ENCODE results near the gene PRTG.

PRTG gene

GRCh38 chr15:55782901-55783300 lies 39.9 kb upstream of the PRTG start:
- TF ChIP-seq, protein P1, sequence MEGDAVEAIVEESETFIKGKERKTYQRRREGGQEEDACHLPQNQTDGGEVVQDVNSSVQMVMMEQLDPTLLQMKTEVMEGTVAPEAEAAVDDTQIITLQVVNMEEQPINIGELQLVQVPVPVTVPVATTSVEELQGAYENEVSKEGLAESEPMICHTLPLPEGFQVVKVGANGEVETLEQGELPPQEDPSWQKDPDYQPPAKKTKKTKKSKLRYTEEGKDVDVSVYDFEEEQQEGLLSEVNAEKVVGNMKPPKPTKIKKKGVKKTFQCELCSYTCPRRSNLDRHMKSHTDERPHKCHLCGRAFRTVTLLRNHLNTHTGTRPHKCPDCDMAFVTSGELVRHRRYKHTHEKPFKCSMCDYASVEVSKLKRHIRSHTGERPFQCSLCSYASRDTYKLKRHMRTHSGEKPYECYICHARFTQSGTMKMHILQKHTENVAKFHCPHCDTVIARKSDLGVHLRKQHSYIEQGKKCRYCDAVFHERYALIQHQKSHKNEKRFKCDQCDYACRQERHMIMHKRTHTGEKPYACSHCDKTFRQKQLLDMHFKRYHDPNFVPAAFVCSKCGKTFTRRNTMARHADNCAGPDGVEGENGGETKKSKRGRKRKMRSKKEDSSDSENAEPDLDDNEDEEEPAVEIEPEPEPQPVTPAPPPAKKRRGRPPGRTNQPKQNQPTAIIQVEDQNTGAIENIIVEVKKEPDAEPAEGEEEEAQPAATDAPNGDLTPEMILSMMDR (IDR thresholded peaks at IDR 0.05; ENCODE audit: control insufficient read depth, insufficient read depth, low read depth, low read length, missing control alignments): no peak
- no peak for DNase-seq (ENCODE audit: low read depth)
- no peak overlapping the region for H3K4me3 ChIP-seq (ENCODE audit: control insufficient read depth, low read depth, low read length)

DNA sequence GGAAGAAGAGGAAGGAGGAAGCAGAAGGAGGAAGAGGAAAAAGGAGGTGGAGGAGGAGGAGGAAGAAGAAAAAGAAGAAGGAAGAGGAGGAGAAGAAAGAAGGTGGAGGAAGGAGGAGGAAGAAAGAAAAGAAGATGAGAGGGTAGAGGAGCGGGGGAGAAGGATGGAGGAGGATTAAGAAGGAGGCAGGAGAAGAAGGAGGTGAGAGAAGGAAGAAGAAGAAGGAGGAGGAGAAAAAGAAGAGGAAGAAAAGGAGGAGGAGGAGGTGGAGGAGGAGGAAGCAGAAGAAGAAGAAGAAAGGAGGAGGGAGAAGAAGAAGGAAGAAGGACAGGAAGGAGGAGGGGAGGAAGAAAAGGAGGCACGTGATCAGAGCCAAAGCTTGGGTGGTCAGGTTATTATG lies 37.3 kb upstream of the PRTG start:
- TF ChIP-seq, protein P1 (IDR thresholded peaks at IDR 0.05; ENCODE audit: control insufficient read depth, insufficient read depth, low read depth, low read length, missing control alignments): no peak

GRCh38 chr15:55778932-55779331 lies 36.0 kb upstream of the PRTG start:
- H3K4me3 ChIP-seq (ENCODE audit: control insufficient read depth, low read depth, low read length): no peak overlapping the region
- TF ChIP-seq, protein P1 (IDR thresholded peaks at IDR 0.05; ENCODE audit: control insufficient read depth, insufficient read depth, low read depth, low read length, missing control alignments): no peak
- no peak for DNase-seq (ENCODE audit: low read depth)

More for the DNA sequence above, 37.3 kb upstream of the PRTG start:
- DNase-seq (ENCODE audit: low read depth): no peak
- no peak overlapping the region for H3K4me3 ChIP-seq (ENCODE audit: control insufficient read depth, low read depth, low read length)

DNA sequence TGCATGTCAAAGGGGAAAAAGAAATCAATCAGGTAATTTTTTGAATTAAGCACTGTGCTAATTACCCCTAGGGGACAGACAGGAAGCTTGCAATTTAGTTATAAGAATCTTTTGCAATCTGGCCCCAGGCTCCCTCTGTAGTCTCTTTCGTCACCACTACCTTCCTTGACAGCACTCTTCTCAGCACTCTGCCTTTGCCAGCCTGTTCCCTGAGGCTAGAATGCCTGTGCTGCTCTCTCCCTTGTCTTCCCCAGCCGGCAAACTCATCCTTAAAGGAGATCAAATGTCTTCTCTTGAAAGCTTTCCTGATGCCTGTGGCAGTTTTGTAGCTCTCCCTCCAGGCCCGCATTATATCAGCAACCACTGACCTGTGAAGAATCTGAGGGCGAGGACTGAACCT lies 32.4 kb upstream of the PRTG start:
- DNase-seq (ENCODE audit: low read depth): peak; percentile 31
- TF ChIP-seq, protein P1 (IDR thresholded peaks at IDR 0.05; ENCODE audit: control insufficient read depth, insufficient read depth, low read depth, low read length, missing control alignments): no peak
- no peak overlapping the region for H3K4me3 ChIP-seq (ENCODE audit: control insufficient read depth, low read depth, low read length)

GRCh38 chr15:55774113-55774970 lies 31.4 kb upstream of the PRTG start:
- H3K4me3 ChIP-seq (ENCODE audit: control insufficient read depth, low read depth, low read length): no peak overlapping the region
- no peak for DNase-seq (ENCODE audit: low read depth)
- TF ChIP-seq, protein P1 (IDR thresholded peaks at IDR 0.05; ENCODE audit: control insufficient read depth, insufficient read depth, low read depth, low read length, missing control alignments): peak; percentile 69

GRCh38 chr15:55770806-55771205 lies 27.9 kb upstream of the PRTG start:
- H3K4me3 ChIP-seq (ENCODE audit: control insufficient read depth, low read depth, low read length): no peak overlapping the region
- TF ChIP-seq, protein P1 (IDR thresholded peaks at IDR 0.05; ENCODE audit: control insufficient read depth, insufficient read depth, low read depth, low read length, missing control alignments): no peak
- no peak for DNase-seq (ENCODE audit: low read depth)

All from AG09309 (cell line).